Measurements from ENCODE around the gene MINDY1.
A peak's percentile ranks its signal among the peaks of the same experiment; 100 is the strongest.

MINDY1 gene

GRCh38 chr1:150981805-150982712 is 24.6 kb downstream of the MINDY1 start, which contains the start of gene ANXA9:
TSS of gene ANXA9 (plus strand) at chr1:150982292. CDS start at chr1:150983106, 814 bp downstream.
- no peak for TF ChIP-seq CTCF (conservative IDR thresholded peaks at IDR 0.05)
- H3K27ac ChIP-seq, result peak within 1 kb of the TSS; percentile 37

GRCh38 chr1:150981177-150981804 is 25.4 kb downstream of the MINDY1 start:
- no peak for TF ChIP-seq CTCF (conservative IDR thresholded peaks at IDR 0.05)
- peak overlapping the region; percentile 37 for H3K27ac ChIP-seq

DNA sequence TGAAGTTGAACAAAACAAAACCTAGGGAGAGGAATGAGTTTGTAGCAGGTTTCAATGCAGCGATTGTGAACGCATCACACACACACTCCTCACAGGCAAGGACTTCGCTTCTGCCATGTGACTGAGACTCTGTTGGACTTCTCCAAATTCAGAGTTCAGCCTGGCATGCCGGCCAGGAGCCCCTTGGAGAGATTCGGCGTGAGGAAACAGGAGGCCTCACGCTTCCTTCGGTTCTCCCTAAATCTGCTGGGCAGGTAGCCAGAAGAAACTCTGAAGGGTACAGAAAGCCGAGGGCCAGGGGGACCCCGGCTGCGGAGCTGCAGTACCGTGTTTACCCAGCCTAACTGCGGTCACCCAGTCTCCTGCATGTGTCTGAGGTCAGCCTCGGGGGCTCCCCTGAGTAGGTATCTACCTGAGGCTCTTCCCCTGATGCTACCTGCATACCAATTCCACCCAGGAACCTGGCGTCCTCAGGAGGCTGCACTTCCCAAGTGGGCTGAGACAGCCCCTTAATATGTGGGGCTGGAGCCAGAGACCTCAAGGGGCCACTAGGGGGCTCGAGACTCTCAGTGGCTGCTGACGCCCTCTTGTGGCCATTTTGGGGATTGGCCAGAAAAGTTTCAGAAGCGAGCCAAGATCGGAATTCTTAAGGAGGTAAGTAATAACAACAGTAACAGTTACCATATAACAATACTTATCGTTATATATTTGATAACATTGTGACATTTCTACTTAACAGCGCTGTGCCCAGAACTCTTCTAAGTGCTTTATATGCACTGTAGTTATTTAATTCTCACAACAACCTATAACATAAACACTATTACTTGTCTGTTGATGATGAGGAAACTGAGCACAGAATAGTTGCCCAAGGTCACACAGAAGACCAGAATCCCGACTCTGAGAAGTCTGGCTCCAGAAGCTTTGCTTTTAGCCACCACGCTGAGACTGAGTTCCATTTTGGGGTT is 27.3 kb downstream of the MINDY1 start:
- H3K27ac ChIP-seq, result no peak overlapping the region

DNA sequence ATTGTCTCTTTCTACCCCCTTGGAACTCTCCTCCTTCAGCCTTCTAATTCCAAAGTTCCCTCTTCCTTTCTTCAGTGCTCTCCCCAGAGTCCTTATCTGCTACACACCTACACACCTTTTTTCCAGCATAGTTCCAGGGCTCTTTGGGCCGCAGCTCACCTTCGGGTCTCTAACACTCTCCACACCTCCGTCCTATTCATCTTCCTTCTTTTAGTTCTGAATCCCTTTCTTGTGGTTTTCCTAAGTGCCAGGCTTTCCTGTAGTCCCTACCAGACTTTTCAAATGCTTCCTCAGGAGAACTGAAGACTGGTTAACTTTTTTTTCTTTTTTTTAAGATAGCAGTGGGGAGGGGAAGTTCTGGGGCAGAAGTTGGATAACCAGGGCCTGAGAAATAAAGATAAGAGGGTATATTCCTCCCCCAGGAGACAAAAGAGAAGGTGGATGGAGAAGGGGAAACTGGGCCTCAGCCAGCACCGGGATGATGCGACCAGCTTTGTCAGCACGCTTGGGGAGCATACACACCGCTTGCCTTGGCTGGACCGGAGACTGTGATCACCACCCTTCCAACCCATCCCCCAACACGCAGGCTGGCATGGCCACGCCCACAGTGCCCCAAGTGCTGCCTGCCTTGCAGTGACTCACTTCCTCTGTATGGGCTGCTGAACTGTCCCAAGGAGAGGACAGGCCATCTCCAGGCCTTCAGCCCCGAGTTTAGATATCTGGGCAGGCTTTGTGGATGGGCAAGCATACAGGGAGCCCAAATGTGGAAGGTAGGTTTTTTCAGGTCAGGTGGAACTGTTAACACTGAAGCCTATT is 29.6 kb downstream of the MINDY1 start:
- no peak overlapping the region for H3K27ac ChIP-seq
- TF ChIP-seq CTCF (conservative IDR thresholded peaks at IDR 0.05), result no peak

More for the DNA sequence above, 27.3 kb downstream of the MINDY1 start:
- TF ChIP-seq CTCF (conservative IDR thresholded peaks at IDR 0.05), result peak; percentile 100

- no peak overlapping the region for H3K27ac ChIP-seq
- TF ChIP-seq CTCF (conservative IDR thresholded peaks at IDR 0.05), result no peak
Measured at GRCh38 chr1:150976401-150976821, 30.3 kb downstream of the MINDY1 start.

DNA sequence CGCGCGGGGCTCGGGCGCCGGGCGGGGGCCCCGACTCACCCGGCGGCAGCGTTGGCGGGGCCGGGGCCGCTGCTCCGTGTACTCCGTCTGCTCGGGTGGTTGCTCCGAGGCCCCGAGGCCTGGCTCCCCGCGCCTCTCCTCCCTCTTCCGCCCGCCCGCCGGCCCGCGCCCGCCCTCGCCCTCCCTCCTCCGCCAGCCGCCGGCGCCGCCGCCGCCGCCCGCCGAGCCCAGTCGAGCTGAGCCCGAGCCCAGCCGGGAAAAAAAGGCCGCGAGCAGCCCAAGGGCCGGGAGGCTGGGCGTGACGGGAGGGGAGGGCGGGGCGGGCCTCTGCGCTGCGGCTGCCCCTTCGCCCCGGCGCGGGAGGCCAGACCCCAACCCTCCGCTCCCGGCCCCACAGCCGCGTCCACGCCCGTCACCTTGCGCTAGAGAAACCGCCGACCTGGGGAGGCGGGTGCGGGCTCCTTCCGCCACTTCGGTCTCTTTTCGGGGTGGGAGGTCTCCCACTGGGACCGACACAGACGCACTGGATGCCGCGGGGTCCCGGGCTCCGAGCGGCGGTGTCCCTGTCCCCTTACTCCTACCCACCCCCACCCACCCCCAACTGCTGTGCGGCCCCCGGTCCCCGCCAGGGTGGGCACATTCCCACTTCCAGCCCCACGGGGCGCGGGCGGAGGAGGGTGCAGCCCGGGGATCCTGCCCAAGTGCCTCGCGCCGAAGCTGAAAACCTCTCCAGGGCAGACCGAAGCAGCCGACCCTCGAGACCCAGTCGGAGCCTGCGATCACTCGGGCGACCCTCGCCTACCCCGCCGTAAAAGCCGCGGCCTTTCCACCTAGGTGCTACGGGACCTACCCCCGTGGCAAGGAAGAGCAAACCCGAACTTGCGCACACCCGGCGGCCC is 31.9 kb downstream of the MINDY1 start, which contains the start of gene CERS2:
TSS of gene CERS2 (minus strand) at position 256 of the 899 bp plus-strand sequence. CDS start 5,745 bp downstream, outside the sequence.
- peak within 1 kb of the TSS; percentile 97 for H3K27ac ChIP-seq

More for the DNA sequence above, 31.9 kb downstream of the MINDY1 start, which contains the start of gene CERS2:
- TF ChIP-seq CTCF (conservative IDR thresholded peaks at IDR 0.05), result peak; percentile 5; the same call in 1 of the 2 replicates
